Measurements from ENCODE around the gene C14orf132.
"Not testable (repeated sequence)": the region's sequence is repeated elsewhere in the genome, so short reads cannot be mapped to it uniquely, and the experiment has no call there.

Gene C14orf132

GRCh38 chr14:96038920-96039632 is at the start of gene C14orf132:
C14orf132 (plus strand) TSS chr14:96039362; CDS start chr14:96039501, 139 bp downstream.
- peak; percentile 87 for DNase-seq

- DNase-seq: peak; percentile 87
These were observed 45.2 kb upstream of the C14orf132 start for GRCh38 chr14:95993768-95994592.

GRCh38 chr14:95994593-95994928 is 44.6 kb upstream of the C14orf132 start:
- no peak for DNase-seq

GRCh38 chr14:95998656-95999055 is 40.5 kb upstream of the C14orf132 start:
- peak; percentile 46 for DNase-seq

DNA sequence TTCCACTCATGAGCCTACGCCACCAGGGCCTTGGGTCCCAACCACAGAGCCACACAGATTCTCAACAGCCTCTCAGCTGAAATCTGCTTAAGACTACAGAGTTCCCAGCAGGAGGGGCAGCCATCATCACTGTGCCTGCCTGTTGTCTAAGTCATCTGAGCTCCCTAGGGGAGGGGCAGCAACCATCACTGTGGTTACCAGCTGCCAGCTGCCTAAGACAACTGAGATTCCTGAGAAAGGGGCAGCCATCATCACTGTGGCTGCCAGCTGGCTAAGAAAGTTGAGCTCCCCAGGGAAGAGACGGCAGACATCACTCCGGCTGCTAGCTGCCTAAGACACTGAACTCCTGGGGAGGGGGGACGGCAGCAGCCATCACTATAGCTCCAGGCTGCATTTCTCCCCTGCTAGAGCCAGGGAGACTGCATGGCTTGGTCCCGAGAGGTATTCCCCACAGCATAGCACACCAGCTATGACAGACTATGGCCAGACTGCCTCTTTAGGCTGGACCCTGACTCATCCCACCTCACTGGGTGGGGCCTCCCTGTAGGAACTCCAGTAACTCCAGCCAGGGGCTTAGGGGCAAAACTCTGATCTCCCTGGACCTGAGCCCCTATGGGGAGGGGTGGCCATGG is 37.2 kb upstream of the C14orf132 start:
- DNase-seq: peak; percentile 87

- DNase-seq: no peak
These were observed 36.7 kb upstream of the C14orf132 start for GRCh38 chr14:96002498-96002884.

DNA sequence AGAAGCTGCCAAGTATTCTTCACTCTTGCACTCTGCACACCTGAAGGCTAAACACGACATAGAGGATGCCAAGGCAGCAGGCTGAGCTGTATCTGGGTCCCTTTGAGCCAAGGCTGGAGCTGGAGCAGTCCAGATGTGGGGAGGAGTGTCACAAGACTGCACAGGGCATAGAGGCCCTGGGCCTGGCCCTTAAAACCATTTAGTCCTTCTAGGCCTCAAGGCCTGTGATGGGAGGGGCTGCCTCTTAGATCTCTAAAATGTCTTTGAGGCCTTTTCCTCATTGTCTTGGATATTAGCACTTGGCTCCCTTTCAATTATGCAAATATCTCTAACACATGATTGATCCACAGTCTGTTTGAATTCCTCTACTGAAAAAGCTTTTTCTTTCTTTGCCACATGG is 28.0 kb upstream of the C14orf132 start:
- no peak for DNase-seq

DNA sequence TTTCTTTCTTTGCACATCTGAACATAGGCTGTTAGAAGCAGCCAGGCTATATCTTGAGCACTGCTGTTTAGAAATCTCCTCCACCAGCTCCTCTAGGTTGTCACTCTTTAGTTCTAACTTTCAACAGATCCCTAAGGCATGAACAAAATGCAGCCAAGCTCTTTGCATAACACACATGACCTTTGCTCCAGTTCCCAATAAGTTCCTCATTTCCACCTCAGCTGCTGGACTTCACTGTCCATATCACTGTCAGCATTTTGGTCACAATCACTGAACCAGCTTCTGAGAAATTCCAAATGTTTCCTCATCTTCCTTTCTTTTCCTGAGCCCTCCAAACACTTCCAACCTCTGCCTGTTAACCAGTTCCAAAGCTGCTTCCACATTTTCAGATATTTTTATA is 27.6 kb upstream of the C14orf132 start:
- DNase-seq: no peak

GRCh38 chr14:96012757-96013156 is 26.4 kb upstream of the C14orf132 start:
- not testable (repeated sequence) for DNase-seq

DNA sequence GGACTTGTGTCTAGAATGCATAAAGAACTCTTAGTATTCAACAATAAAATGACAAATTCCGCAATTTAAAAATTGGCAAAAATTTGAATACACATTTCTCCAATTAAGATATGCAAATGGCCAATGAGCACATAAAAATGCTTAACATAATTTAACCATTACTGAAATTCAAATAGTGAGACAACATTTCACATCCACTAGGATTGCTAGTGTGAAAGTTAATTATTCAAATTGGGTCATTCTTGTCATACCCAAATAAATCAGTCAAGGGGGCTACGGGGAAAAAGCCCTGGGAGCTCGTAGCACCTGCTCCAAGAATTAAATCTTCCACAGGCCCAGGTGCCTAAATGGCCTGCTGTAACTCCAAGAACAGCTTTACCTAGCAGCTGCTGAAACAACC is 25.0 kb upstream of the C14orf132 start:
- no peak for DNase-seq

DNA sequence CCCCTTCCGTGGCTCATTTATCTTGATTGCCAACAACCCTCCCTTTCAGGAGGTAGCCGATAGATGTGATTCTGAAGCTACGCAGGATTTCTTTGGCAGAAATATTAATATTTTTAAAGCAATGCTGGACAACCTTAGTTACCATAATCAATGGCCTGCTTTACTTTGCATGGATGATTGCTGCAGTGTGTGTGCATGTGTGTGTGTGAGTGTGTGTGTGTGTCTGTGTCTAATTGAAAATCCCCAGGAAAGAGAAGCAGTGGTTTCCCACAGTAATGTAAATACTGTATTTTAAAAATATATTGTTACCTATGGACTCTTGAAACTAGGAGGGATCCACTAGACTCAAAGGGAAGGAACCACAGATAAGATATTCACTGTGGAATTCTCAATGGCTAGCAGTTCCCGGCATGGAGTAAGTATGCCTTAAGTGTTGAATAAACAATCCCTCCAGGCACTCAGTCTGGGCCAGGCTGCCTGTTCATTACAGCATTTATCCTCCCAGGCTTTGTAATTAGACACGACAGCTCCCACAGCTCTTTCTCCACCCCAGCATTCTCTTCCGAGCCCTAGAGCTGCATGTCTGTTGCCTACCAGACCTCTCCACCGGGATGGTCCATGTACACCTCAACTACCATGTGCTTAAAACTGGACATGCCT is 22.5 kb upstream of the C14orf132 start:
- peak; percentile 90 for DNase-seq

DNA sequence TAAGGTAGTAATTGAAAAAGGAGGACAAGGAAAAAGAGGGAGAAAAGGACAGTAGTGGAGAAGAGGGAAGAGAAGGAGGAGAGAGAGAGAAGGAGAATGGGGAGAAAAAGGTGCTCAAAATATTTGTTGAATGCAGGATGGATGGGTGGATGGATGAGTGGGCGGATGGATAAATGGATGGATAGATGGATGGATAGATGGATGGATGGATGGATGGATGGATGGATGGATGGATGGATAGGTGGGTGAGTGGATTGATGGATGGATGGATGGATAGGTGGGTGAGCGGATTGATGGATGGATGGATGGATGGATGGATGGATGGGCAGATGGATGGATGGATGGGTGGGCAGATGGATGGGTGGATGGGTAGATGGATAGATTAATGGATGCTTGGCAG is 21.3 kb upstream of the C14orf132 start:
- no peak for DNase-seq

DNA sequence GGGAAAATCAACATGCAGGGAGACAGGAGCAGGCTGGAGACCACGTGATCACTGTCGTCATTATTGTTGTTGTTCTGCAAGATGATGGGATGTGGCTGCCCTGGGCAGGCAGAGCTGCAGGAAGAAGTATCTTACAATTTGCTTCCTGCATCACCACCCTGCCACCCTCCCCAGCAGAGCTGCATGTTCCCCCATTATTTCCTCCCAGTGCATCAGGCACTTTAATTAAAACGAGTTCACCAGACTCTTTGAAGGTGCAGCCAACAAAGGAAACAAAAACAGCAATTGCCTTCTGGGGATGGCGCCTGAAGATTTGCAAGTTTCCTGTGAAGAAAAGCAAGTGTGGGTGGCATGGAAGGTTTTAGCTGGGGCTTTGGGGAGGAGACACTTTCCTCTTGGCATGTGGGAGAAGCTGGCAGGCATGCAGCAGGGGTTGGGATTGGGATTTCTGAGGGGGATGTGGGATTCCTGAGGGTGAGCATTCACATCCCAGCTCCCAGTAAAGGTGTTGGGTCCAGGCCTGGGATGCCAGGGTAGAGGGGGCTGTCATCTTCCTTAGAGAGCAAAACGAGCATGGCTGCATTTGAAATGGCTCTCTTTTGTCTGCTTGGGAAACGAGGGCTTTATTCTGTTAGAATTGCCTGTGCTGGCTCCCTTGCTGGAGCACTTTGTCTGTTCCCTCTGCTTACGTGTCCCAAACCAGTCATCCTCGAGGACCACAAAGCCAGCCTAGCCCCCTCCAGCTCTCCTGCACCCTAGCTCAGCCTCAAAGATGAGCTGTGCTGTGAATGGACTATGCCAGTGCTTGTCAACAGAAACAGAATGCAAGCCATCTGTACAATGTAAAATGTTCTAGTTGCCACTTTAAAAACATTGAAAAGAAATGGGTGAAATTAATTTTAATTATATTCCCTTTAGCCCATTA is 11.5 kb upstream of the C14orf132 start:
- DNase-seq: peak; percentile 27

GRCh38 chr14:96029089-96029645 is 10.0 kb upstream of the C14orf132 start:
- no peak for DNase-seq

GRCh38 chr14:96030108-96030760 is 8.9 kb upstream of the C14orf132 start:
- peak; percentile 82 for DNase-seq

DNA sequence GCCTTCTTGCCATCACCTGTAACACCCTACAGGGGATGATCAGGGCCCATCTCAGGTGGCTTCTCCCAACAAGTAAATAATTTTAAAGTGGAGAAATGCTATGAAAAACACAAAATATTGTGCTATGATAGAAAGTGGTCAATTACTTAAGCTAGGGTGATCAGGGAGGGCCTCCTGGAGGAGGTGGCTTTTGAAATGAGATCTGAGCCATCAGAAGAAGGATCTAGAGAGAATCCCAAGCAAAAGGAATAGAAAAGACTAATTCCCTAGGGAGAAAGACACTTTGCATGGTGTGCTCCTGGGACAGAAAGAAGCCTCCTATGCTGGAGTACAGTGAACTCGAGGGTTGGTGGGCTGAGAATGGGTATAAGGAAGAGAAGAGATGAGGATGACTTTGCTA is 7.5 kb upstream of the C14orf132 start:
- no peak for DNase-seq

- no peak for DNase-seq
These were observed 3.7 kb upstream of the C14orf132 start for GRCh38 chr14:96035456-96035855.

DNA sequence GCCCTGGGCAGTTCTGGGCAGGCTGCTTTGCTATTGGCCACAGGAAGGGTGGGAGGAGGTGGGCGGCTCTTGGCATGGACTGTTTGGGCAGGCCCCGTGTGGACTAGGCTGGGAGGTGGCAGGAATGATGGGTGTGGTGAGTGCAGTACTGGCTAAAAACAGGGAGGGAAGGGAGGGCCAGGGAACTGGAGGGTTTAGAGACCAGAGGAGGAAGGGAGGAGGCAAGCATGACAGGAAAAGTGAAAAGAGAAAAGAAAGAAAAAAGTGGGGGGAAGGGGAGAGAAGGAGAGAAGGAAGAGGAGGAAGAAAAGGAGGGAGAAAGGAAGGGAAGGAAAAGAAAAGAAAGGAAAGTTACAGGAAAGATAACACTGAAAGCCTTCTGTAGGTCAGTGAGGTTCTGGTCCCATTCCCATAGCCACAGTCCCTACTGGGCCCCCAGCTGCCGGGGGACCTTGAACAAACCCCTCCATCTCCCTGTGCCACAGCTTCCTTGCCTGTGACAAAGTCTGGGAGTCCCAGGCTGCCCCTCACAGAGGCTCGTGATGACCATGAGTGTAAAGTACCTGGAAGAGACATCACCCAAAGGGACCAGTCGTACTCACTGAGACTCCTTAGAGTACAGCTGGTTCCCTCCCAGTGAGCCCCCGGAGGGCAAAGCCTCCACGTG is 1.1 kb upstream of the C14orf132 start:
- DNase-seq: no peak

DNA sequence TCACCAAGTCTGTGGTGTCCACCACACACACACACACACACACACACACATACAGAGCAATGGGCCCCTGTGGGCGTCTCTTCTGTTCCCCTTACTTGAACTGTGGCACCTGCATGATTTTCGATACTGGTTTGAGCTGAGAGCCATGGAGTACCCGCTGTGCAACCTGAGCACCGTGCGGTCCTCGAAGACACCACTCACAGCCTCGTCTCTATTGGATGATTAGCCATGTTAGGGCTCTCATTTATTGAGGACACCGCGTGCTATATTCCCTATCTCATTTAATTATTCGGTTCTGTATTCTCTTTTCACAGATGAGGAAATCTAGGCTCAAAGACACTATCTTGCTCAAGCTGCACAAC is 623 bp upstream of the C14orf132 start:
- DNase-seq: no peak

DNA sequence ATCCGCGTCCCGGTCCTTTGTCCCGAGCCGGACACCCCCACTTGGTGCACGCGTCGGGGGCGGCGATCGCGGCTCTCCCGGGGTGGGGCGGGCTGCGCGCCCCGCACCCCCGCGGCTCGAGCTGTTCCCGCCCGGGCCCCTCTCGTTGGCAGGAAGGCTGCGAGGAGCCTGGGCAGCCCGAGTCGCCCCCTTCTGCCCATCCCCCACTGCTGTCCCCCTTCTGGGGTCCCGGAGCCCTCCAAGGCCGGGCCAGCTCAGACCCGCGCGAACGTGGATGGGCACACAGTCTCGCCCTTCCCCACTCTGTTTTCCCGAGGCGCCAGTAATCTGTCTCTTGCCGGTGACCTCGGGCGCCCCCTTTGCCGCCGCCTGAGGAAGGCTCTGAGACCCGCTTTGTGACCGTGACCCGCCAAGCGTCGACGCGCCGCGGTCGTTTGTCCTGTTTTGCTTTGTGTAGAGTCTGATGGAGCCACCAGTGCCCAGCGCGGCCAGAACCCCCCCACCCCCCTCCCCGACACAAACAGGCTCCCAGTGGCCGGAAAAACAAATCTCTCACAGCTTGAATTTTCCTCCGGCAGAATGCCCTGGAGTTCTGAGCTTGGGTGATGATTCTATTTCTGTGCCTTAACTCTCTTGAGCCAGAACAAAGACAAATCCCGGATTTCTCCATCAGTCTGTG is 610 bp downstream of the C14orf132 start:
- DNase-seq: peak; percentile 86

Measured in eye (tissue), 1 donor.